ENCODE results near the gene GGN. TPM values are rescaled to one million over a fixed set of nuclear protein-coding genes. Genes with fewer than 3 reads are reported as not detected.
A peak's percentile ranks its signal among the peaks of the same experiment; 100 is the strongest.
"Not testable (repeated sequence)": the region's sequence is repeated elsewhere in the genome, so short reads cannot be mapped to it uniquely, and the experiment has no call there.

The GGN gene
- polyA plus RNA-seq, 3 donors = 0.21 to 0.77 TPM; not detected in 1

DNA sequence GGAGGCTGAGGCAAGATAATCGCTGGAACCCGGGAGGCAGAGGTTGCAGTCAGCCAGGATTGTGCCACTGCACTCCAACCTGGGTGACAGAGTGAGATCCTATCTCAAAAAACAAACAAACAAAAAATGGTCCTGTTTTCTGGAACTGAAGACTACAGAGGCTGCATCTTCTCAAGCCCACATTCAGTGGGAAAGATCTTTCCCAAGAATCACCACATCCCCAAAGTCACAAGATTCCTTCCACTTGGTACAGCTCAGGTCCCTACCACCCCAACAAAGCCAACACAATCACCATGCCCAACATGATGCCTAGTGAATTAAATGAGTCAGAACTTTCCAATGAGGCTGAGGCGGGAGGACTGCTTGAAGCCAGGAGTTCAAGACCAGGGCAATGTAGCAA is 37.0 kb downstream of the GGN start:
- no peak overlapping the region for H3K27ac ChIP-seq (ENCODE audit: low read depth, low read length)
- 76 to 85% (median 77%) methylated on average over 3 of the region's 3 CpGs for WGBS, 3 donors

GRCh38 chr19:38346837-38347236 is 41.0 kb downstream of the GGN start:
- 80 to 91% (median 87%) methylated on average over 4 of the region's 4 CpGs for WGBS, 3 donors

DNA sequence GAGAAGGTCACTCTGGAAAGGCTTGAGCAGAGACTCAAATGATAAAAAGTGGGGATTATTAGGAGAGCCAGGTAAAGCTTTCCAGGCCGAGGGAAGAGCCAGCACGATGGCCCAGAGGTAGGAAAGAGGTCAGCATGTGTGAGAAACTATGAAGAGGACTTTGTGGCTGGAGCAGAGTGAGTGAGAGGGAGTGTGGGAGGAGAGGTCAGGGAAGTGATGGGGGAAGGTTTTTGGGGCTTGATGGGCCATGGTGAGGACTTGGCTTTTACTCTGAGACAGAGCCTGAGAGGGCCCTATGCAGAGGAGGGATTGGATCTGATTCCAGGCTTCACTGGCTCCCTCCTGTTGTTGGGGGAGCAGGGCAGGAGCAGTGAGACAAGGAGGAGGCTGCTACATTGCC is 46.9 kb downstream of the GGN start:
- H3K27ac ChIP-seq (ENCODE audit: low read depth, low read length) = no peak overlapping the region
- WGBS, 3 donors = 79 to 97% (median 96%) methylated on average over 2 of the region's 2 CpGs

More at GRCh38 chr19:38346837-38347236, 41.0 kb downstream of the GGN start:
- H3K27ac ChIP-seq (ENCODE audit: low read depth, low read length) = no peak overlapping the region

DNA sequence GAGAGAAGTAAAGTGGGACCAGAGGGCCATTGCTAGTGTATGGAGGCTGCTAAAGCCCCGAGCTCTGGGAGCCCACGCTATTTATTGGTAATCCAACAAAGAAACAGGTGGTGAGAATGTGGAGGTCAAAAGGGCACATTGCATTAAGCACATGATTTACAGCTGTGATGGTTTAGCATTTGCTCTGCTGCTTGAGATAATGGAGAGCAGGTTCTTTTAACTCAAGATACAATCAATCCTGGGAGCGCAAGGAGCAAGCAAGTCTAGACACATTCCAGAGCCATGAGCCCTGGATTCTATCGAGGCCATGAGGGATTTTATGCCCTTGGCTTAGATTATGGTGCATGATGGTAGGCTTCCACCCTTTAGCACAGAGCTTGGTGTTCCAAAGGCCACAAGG is 48.8 kb downstream of the GGN start:
- WGBS, 3 donors = 56 to 81% (median 80%) methylated on average over 4 of the region's 4 CpGs

GRCh38 chr19:38337360-38337653 is 50.5 kb downstream of the GGN start:
- H3K27ac ChIP-seq (ENCODE audit: low read depth, low read length) = no peak overlapping the region
- 44 to 73% (median 70%) methylated on average over 10 of the region's 10 CpGs for WGBS, 3 donors

More for the DNA sequence above, 48.8 kb downstream of the GGN start:
- H3K27ac ChIP-seq (ENCODE audit: low read depth, low read length) = not testable (repeated sequence)

GRCh38 chr19:38336638-38337359 is 51.0 kb downstream of the GGN start:
- no peak overlapping the region for H3K27ac ChIP-seq (ENCODE audit: low read depth, low read length)
- 1 to 8% (median 7%) methylated on average over 40 to 41 of the region's 41 CpGs for WGBS, 3 donors

DNA sequence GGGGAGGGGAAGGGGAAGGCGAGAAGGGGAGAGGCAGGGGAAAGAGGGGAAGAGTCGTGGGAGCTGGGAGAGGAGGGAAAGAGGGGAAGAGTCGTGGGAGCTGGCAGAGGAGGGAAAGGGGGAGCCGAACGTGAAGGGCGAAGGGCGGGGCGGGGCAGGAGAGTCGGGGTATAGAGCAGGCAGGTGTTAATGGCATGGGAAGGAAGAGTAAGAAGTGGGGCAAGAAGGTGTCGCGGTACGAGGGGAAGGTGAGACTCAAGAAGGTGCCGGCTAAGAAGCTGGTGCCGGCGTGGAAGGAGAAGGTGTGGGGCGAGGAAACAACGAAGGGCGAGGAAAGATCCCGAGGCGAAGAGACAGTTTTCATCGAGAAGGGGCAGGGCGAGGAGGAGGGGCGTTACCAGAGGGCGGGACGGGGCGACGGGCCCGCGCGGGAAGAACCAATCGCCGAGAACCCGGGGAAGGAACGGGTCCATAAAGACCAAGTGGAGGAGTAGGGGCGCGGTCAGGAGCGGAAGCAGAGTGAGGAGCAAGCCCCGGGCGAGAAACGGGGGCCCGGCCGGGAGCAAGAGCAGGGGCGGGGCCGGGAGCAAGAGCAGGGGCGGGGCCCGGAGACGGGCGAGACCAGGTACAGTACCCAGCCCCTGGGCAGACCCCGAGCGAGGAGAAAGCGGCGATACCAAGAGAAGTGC is 51.7 kb downstream of the GGN start:
- WGBS, 3 donors = 0 to 1% (median 1%) methylated on average over 52 of the region's 52 CpGs
- peak overlapping the region; percentile 23 for H3K27ac ChIP-seq (ENCODE audit: low read depth, low read length)

Other genes starting within 250 kb of the GGN start
- gene DPF1, start 163.8 kb downstream of the GGN start, polyA plus RNA-seq = under 1 TPM; 0.05 to 0.67 (median 0.13) TPM
- gene PPP1R14A, start 131.7 kb downstream of the GGN start, polyA plus RNA-seq = 100 to 1,000 TPM in 1 of 3 donors, 10 to 100 TPM in 2; 14.0 to 169 (median 82.5) TPM
- 100 to 1,000 TPM in 1 of 3 donors, 10 to 100 TPM in 1, 1 to 10 TPM in 1; 4.4 to 155 (median 22.1) TPM for gene SPINT2, start 123.5 kb downstream of the GGN start, polyA plus RNA-seq
- 10 to 100 TPM in 2 of 3 donors, 1 to 10 TPM in 1; 3.5 to 41.2 (median 27.2) TPM for gene C19orf33, start 83.8 kb downstream of the GGN start, polyA plus RNA-seq
- 10 to 100 TPM; 27.7 to 59.7 (median 28.3) TPM for gene YIF1B, start 72.1 kb downstream of the GGN start, polyA plus RNA-seq
- 10 to 100 TPM in 1 of 3 donors, 1 to 10 TPM in 2; 3.2 to 11.3 (median 4.0) TPM for gene KCNK6, start 68.2 kb downstream of the GGN start, polyA plus RNA-seq
- 1 to 10 TPM; 1.8 to 1.9 (median 1.9) TPM for gene CATSPERG, start 52.2 kb downstream of the GGN start, polyA plus RNA-seq
- 100 to 1,000 TPM; 138 to 486 (median 165) TPM for gene PSMD8, start 13.5 kb downstream of the GGN start, polyA plus RNA-seq
- under 1 TPM; 0.31 to 0.89 (median 0.34) TPM for gene SPRED3, start 663 bp upstream of the GGN start, polyA plus RNA-seq
- 10 to 100 TPM; 13.8 to 24.8 (median 16.9) TPM for gene FAM98C, start 15.1 kb upstream of the GGN start, polyA plus RNA-seq
- gene RASGRP4, start 38.2 kb upstream of the GGN start, polyA plus RNA-seq = 1 to 10 TPM in 2 of 3 donors, under 1 TPM in 1; 0.48 to 8.2 (median 7.0) TPM
- 1 to 10 TPM in 1 of 3 donors, under 1 TPM in 2; 0.56 to 6.2 (median 0.79) TPM for gene RYR1, start 45.7 kb upstream of the GGN start, polyA plus RNA-seq
- 1 to 10 TPM; 1.0 to 3.1 (median 1.8) TPM for gene MAP4K1, start 229.9 kb upstream of the GGN start, polyA plus RNA-seq
- gene EIF3K, start 231.2 kb upstream of the GGN start, polyA plus RNA-seq = 100 to 1,000 TPM; 231 to 544 (median 410) TPM